HG03066 (cell line): ENCODE measurements around the gene LRRN2.

Source experiments
- ATAC-seq: cut with Tn5 transposase; IDR thresholded peaks from one replicate; pipeline ENCODE4 v1.9.1; 2021; ENCODE audit warnings: low read depth; ENCODE audit not compliant: unreplicated experiment

The LRRN2 gene

DNA sequence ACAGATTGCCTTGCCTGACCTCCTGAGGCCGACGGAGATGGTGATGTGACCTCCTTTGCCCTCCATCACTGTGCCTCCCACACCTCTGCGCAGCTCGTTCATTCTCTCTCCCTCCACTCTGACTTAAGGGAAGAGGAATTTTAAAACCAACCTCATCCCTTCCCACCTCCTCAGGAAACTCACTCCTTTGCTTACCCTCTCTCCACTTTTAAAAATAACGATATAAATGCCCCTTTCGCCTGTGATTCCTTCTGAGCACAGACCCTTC, 21.2 kb downstream of the LRRN2 start:
- no peak for ATAC-seq

GRCh38 chr1:204663644-204664383, 21.7 kb downstream of the LRRN2 start:
- no peak for ATAC-seq

DNA sequence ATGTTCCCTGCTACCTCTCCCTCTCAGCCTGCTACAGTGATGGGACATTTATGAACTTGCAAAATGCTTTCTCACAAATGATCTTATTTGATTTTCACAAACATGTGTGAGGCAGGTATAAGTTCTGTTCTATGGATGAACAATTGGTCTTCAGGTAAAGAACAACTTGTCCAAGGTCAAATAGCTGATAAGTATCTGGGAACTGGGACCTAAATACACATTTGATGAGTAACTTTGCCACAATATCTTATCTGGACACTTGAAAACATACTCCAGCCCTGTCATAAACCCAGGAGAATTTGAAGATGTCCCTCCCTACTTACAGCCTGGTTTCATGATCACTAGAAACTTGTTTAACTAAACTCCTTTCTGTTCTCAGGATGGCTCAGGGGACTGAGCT, 23.0 kb downstream of the LRRN2 start:
- ATAC-seq = no peak

DNA sequence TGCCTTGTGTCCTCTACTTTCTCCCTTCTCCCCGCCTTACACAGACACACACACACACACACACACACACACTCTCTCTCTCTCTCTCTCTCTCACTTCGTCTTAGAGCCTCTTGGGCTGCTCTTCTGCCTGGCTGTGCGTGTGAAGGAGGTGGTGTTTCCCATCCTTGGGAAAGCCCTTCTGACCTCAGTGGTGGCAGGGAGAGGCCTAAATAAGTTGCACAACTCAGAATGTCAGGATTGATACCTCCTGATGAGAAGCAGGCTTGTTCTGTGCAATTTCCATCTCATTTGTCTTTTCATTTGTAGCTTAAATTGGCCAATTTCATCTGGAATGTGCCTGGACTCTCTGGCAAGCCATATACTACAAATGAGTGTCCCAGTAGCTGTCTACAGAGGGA, 25.0 kb downstream of the LRRN2 start:
- no peak for ATAC-seq

- ATAC-seq = no peak
Measured at GRCh38 chr1:204659056-204659455, 26.5 kb downstream of the LRRN2 start.

DNA sequence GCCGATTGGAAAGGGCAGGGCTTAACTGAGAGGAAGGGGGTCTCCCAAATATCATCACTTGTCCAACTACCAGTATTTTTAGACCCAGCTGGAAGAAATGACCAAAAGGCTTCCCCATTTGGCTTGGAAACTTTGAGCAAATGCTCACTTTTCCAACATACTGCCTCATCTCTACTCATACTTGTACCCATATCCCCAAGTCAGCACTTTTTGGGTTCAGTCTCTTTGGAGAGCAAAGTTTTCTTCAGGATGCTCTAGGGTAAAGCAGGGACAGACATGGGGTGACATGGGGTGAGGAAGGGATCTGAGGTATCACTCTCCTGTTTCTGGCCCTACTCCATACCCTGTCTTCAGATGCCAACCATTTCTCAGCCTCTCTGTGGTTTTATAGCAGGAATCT, 27.2 kb downstream of the LRRN2 start:
- ATAC-seq = no peak

- no peak for ATAC-seq
Measured at GRCh38 chr1:204653590-204654340, 31.8 kb downstream of the LRRN2 start.

DNA sequence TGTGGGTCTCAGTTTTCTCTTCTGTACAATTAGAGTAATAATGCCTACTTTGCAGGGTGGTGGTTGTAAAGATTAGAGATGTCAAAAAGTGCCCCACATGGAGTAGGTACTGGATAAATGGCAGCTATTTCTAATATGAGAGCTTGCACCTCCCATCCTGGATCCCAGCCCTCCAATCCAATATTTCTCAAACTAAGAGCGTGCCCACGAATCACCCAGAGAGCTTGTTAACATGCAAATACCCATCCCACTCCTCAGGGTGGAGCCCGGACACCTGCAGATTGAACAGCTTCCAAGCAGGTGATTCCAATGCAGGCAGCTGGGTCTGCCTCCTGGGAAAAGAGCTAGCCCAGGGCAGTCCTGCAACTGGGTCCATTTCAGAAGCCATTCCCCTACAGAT, 33.0 kb downstream of the LRRN2 start:
- no peak for ATAC-seq

GRCh38 chr1:204651843-204652421, 33.6 kb downstream of the LRRN2 start:
- no peak for ATAC-seq

DNA sequence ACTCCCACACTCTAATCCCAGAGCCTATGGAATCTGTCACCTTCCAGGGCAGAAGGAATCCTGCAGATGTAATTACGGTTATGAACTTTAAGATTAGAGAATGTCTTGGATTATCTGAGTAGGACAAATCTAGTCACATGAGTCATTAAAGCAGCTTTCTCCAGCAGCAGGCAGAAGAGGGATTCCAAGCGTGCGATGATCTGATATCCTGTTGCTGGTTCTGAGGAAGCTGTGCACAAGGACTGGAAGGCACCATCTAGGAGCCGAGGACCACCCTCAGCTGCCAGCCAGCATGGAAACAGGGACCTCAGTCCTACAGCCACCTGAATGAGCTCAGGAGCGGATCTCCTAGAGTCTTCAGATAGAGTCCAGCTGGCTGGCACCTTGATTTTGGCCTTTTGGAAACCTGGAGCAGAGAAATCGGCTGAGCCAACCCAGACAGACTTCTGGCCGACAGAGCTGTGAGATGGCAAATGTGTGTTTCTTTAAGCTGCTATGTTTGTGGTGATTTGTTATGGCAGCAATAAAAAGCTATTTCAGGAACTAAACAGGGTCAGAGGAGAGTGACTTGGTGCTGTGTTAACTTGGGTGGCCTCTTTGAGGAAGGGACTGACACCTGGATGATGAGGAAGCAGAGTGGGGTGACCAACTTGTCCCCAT, 34.5 kb downstream of the LRRN2 start:
- no peak for ATAC-seq

- ATAC-seq = no peak
Measured at GRCh38 chr1:204649721-204650521, 35.6 kb downstream of the LRRN2 start.

DNA sequence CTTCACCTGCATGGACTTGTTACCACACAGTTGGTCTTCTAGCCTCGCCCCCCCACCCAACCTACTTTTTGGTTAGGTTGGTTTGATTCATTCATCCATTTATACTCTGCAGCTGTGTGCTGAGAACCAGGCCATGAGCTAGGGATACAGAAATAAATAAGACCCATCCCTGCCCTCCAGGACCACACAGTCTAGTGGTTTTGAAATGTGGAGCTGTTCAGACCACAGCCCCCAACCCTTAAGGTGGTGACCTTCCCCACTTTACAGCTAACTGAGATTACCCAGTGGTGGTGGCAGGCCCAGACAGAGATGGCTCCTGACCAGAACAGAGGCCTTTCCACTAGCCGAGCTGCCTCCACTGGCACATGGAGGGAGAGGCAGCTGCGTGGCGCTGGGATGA, 37.0 kb downstream of the LRRN2 start:
- no peak for ATAC-seq

- ATAC-seq = no peak
Measured at GRCh38 chr1:204647805-204648153, 37.8 kb downstream of the LRRN2 start.

- ATAC-seq = no peak
Measured at GRCh38 chr1:204647114-204647804, 38.3 kb downstream of the LRRN2 start.

GRCh38 chr1:204645666-204646065, 39.9 kb downstream of the LRRN2 start:
- no peak for ATAC-seq

DNA sequence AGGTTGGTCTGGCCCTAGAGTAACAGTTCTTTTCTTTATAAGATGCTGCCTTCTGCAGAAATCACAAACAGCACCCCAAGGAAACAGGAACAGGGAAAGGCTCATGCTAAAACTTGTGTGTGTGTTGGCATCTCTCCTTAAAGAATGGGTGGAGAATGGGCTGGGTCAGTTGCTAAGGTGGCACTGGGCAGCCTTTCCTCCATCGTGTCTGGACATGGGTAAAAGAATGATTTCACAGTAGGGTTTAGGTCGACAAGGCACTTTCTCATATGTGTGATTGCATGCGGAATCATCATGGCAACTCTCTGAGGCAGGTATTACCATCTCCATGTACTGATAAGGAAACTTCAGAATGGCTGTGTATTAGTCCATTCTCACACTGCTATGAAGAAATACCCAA, 40.3 kb downstream of the LRRN2 start:
- no peak for ATAC-seq

DNA sequence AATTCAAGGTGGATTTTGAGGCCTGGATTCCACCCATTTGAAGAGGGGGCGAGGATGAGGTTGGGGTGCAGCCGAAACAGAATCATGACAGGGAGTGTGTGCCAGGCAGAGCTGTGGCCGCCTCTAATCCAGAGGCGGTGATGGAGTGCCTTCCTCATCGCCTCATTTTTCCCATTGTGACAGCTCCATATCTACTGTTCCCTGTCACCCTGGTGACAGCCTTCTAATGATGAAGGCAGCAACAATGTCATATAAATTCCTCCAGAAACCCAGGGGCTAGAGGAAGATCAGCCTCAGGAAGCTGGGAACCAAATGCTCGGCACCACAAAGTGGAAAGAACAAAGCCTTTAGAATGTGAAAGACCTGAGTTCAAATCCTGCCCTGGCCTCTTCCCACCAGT, 42.0 kb downstream of the LRRN2 start:
- ATAC-seq = no peak

- no peak for ATAC-seq
Measured at GRCh38 chr1:204641936-204642335, 43.6 kb downstream of the LRRN2 start.

GRCh38 chr1:204641455-204641854, 44.1 kb downstream of the LRRN2 start:
- ATAC-seq = no peak

DNA sequence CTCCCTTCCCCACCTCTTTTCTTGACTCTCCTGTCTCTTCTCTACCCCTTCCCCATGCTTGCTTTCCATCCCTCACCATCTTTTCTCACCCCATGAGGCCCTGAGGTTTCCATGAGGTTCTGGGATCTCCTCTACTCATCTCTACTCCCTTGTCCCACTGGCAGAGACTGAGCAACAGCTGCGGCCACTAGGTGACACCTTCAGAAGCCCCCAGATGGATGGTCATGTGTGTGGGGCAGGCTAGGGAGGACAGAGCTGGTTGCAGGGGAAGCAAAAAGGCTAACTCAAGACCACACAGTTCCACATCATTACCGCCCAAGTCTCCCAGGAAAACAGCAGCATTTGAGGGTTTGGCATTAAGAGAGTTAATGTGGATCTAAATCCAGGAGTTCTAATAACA, 45.0 kb downstream of the LRRN2 start:
- ATAC-seq = no peak
